H1 (cell line): Measurements from ENCODE around the gene CDK13.
A peak's percentile ranks its signal among the peaks of the same experiment; 100 is the strongest.

Experiments
- POLR2AphosphoS5 ChIP-seq: IDR thresholded peaks from 2 replicates; pipeline ENCODE4 v1.6.1; 2011; ENCODE audit warnings: low read depth, low read length
- RAD21 ChIP-seq, 2 experiments: IDR thresholded peaks in 1 of 2; conservative IDR thresholded peaks in 1 of 2; 2 replicates each; pipeline ENCODE4 v1.6.1; 2011; ENCODE audit warnings: low read depth in 2 of 2, low read length in 2 of 2, improper control_type of control experiment in 1 of 2, inconsistent platforms in 1 of 2, mild to moderate bottlenecking in 1 of 2, moderate library complexity in 1 of 2
- SP1 ChIP-seq: IDR thresholded peaks from 2 replicates; pipeline ENCODE4 v1.6.1; 2011; ENCODE audit warnings: low read depth, low read length

DNA sequence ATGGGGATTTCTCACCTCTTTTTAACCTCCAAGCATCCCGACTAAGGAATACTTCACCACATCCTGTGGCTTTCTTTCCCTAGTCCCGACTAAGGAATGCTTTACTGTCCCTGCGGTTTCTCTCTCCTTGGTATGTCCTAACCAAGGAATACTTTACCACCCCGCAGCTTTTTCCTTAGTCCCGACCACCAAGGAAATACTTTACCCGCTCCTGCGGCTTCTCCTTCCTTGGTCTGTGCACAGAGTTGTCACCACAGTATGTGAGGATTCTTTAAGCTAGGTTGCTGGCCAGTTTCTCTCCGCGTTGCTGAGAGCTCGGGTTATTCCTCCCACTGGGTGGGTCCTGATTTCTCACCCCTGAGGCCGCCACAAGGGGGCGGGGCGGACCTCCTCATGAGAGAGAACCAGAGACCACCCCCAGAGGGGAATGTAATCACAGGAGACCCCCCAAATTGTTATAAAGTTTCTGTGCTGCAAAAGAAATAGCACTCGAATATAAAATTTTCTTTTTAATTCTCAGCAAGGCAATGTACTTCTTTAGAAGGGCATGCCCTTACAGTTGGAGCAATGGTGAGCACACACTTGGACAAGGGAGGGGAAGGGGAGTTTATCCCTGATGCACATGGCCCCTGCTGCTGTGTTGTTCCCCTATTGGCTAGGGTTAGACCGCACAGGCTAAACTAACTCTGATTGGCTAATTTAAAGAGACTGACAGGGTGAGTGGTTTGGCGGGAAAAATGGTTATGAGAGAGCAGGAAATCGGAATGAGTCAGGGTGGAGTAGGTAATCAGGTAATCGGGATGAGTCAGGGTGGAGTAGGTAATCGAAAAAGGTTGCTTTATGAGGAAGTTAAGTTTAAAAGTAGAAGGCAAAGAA is 197.6 kb downstream of the CDK13 start:
- TF ChIP-seq RAD21 (IDR thresholded peaks at IDR 0.05 in 1 of 2, conservative IDR thresholded peaks at IDR 0.05 in 1 of 2; ENCODE audit: low read depth in 2 of 2, low read length in 2 of 2) (peak; percentile 19 to 45; a peak in 3 of 4 replicates), SP1 (no peak), POLR2AphosphoS5 (no peak)
